ENCODE results near the gene COBL. TPM values are rescaled to one million over a fixed set of nuclear protein-coding genes. Genes with fewer than 3 reads are reported as not detected.

COBL gene
- total RNA-seq, 6 experiments from 2014 or later = 21.5 to 35.9 (median 24.6) TPM

- H3K27ac ChIP-seq = no peak overlapping the region
- 62% methylated on average over 6 of the region's 6 CpGs for WGBS (ENCODE audit: insufficient coverage, low coverage, low lambda C conversion rate, missing lambda C conversion rate)
- intact Hi-C loops (cut with DNase I) = loop anchor here (5.0 to 10.0 kb wide), 2 partner anchors 204 to 207 kb away; no protein-coding TSS in a partner anchor
- no peak overlapping the region for H3K4me3 ChIP-seq
- no peaks in the 10 kb centered on the region for H3K27me3 ChIP-seq
- TF ChIP-seq CTCF (IDR thresholded peaks at IDR 0.05) (no peak), POLR2A (IDR thresholded peaks at IDR 0.05) (no peak)
- no peak for DNase-seq
- no peaks in the 10 kb centered on the region for H3K9me3 ChIP-seq
- ATAC-seq = no peak
- no peaks in the 10 kb centered on the region for H3K36me3 ChIP-seq
- peaks cover 0 to 15% (median 6%) of the 10 kb centered on the region in 4 donors for H3K4me1 ChIP-seq
Observed at GRCh38 chr7:51160411-51160810, 156.2 kb downstream of the COBL start.

GRCh38 chr7:51158742-51159445 lies 157.7 kb downstream of the COBL start:
- no peak for DNase-seq
- no peak for ATAC-seq
- H3K4me3 ChIP-seq = no peak overlapping the region
- H3K4me1 ChIP-seq = peaks cover 0 to 15% (median 6%) of the 10 kb centered on the region in 4 donors
- no peaks in the 10 kb centered on the region for H3K36me3 ChIP-seq
- no peaks in the 10 kb centered on the region for H3K9me3 ChIP-seq
- no peak for TF ChIP-seq POLR2A (IDR thresholded peaks at IDR 0.05)
- no peak for TF ChIP-seq CTCF (IDR thresholded peaks at IDR 0.05)
- intact Hi-C loops (cut with DNase I) = no loop called here
- no peaks in the 10 kb centered on the region for H3K27me3 ChIP-seq
- no peak overlapping the region for H3K27ac ChIP-seq
- WGBS (ENCODE audit: insufficient coverage, low coverage, low lambda C conversion rate, missing lambda C conversion rate) = 84% methylated on average over 9 of the region's 36 CpGs

- no peak overlapping the region for H3K4me3 ChIP-seq
- WGBS (ENCODE audit: insufficient coverage, low coverage, low lambda C conversion rate, missing lambda C conversion rate) = 61% methylated on average over 8 of the region's 8 CpGs
- DNase-seq (no peak), ATAC-seq (no peak)
- H3K4me1 ChIP-seq = peaks cover 0 to 15% (median 6%) of the 10 kb centered on the region in 4 donors
- H3K9me3 ChIP-seq = no peaks in the 10 kb centered on the region
- no peak overlapping the region for H3K27ac ChIP-seq
- no peaks in the 10 kb centered on the region for H3K27me3 ChIP-seq
- no peaks in the 10 kb centered on the region for H3K36me3 ChIP-seq
- TF ChIP-seq CTCF (IDR thresholded peaks at IDR 0.05) (no peak), POLR2A (IDR thresholded peaks at IDR 0.05) (no peak)
- intact Hi-C loops (cut with DNase I) = no loop called here
Observed at GRCh38 chr7:51158211-51158610, 158.4 kb downstream of the COBL start.

- Histone ChIP-seq H3K9me3 (no peaks in the 10 kb centered on the region), H3K4me1 (peaks cover 0 to 15% (median 2%) of the 10 kb centered on the region in 4 donors), H3K36me3 (no peaks in the 10 kb centered on the region), H3K27ac (no peak overlapping the region), H3K27me3 (no peaks in the 10 kb centered on the region), H3K4me3 (no peak overlapping the region)
- no peak for TF ChIP-seq POLR2A (IDR thresholded peaks at IDR 0.05)
- TF ChIP-seq CTCF (IDR thresholded peaks at IDR 0.05) = no peak
- DNase-seq = no peak
- intact Hi-C loops (cut with DNase I) = no loop called here
- no CpG with 5 or more reads among the region's 4 CpGs for WGBS (ENCODE audit: insufficient coverage, low coverage, low lambda C conversion rate, missing lambda C conversion rate)
- no peak for ATAC-seq
Observed at GRCh38 chr7:51154201-51154600, 162.4 kb downstream of the COBL start.

All from right lobe of liver (tissue), 6 donors.